GM12865 (cell line): ENCODE data around the gene EPHA7.

Experiments
- DNase-seq: peaks from one replicate; pipeline ENCODE4 v3.0.0; 2010; ENCODE audit warnings: low read depth
- H3K4me3 ChIP-seq: 2 replicates; pipeline ENCODE4 v1.5.1; 2011; ENCODE audit warnings: mild to moderate bottlenecking, low read depth, low read length, control low read depth
- CTCF ChIP-seq: IDR thresholded peaks from 2 replicates; pipeline ENCODE4 v1.5.1; 2011; ENCODE audit warnings: low read length, control low read depth, low read depth, inconsistent platforms; ENCODE audit not compliant: insufficient read depth; ENCODE audit errors: missing control alignments

Gene EPHA7

GRCh38 chr6:93424303-93425064, 5.1 kb upstream of the EPHA7 start:
- peak; percentile 37 for TF ChIP-seq CTCF
- no peak overlapping the region for H3K4me3 ChIP-seq
- no peak for DNase-seq

- TF ChIP-seq CTCF = peak; percentile 43
- DNase-seq = peak; percentile 60
- H3K4me3 ChIP-seq = no peak overlapping the region
These were observed 4.2 kb upstream of the EPHA7 start for GRCh38 chr6:93423542-93423941.

- TF ChIP-seq CTCF = no peak
- no peak overlapping the region for H3K4me3 ChIP-seq
These were observed 920 bp upstream of the EPHA7 start for GRCh38 chr6:93420163-93420795.

GRCh38 chr6:93418408-93419303, 703 bp downstream of the EPHA7 start:
- H3K4me3 ChIP-seq = peak overlapping the region; percentile 46
- DNase-seq = no peak

More at GRCh38 chr6:93420163-93420795, 920 bp upstream of the EPHA7 start:
- no peak for DNase-seq

GRCh38 chr6:93418033-93418407, 1.3 kb downstream of the EPHA7 start:
- H3K4me3 ChIP-seq = no peak overlapping the region
- no peak for DNase-seq
- TF ChIP-seq CTCF = no peak

More at GRCh38 chr6:93418408-93419303, 703 bp downstream of the EPHA7 start:
- no peak for TF ChIP-seq CTCF

- no peak for DNase-seq
- TF ChIP-seq CTCF = no peak
These were observed 1.8 kb downstream of the EPHA7 start for GRCh38 chr6:93417421-93418013.

More at GRCh38 chr6:93417421-93418013, 1.8 kb downstream of the EPHA7 start:
- no peak overlapping the region for H3K4me3 ChIP-seq
